B cell (primary cell): ENCODE results near the gene CPSF6. TPM values are rescaled to one million over a fixed set of nuclear protein-coding genes. Genes with fewer than 3 reads are reported as not detected.

ENCODE experiments used
- ATAC-seq: fragments of 200-7000 bp; cut with Tn5 transposase; one replicate; pipeline ENCODE4 v1.10.0; 2021; ENCODE audit warnings: low read depth, mild to moderate bottlenecking, moderate number of reproducible peaks, moderate library complexity
- CTCF ChIA-PET: fragments of 350-600 bp; sonication (Branson Sonifier 250); formaldehyde crosslinking; loops from one replicate; lab custom pipeline; 2021; ENCODE audit warnings: antibody characterized with exemption, inconsistent platforms; lab: Charles Lee
- POLR2A ChIA-PET: fragments of 350-600 bp; sonication (Branson Sonifier 250); formaldehyde crosslinking; loops from one replicate; lab custom pipeline; 2021; ENCODE audit warnings: antibody characterized with exemption; lab: Charles Lee
- DNase-seq: peaks from one replicate; pipeline ENCODE4 v3.0.0; 2013
- H2AFZ ChIP-seq: 2 replicates; pipeline ENCODE4 v1.6.1; 2012; ENCODE audit warnings: mild to moderate bottlenecking, low read depth, low read length; ENCODE audit not compliant: insufficient read depth, poor library complexity, severe bottlenecking
- H3K27ac ChIP-seq, 2 donors: 1 replicate in 1 of 2; 2 replicates in 1 of 2; pipeline ENCODE4 v1.5.1; 2012 to 2013; ENCODE audit warnings: low read length in 2 of 2, mild to moderate bottlenecking in 2 of 2, moderate library complexity in 1 of 2
- H3K27me3 ChIP-seq, 4 experiments: fragments of 200-600 bp in 1 of 4; sonication (generic) in 1 of 4; replicated peaks in 1 of 4; 1 replicate in 2 of 4; 2 replicates in 2 of 4; pipeline versions ENCODE4 v1.6.1 to v1.7.0; 2013 to 2016; ENCODE audit warnings: low read length in 3 of 4, mild to moderate bottlenecking in 2 of 4, mixed read lengths in 1 of 4, moderate library complexity in 1 of 4; ENCODE audit not compliant: insufficient read depth in 4 of 4, control insufficient read depth in 3 of 4; ENCODE audit errors: control extremely low read depth in 1 of 4
- H3K36me3 ChIP-seq, 2 experiments: replicated peaks in 1 of 2; 1 replicate in 1 of 2; 2 replicates in 1 of 2; pipeline versions ENCODE4 v1.6.1 to v1.7.1; 2013; ENCODE audit warnings: low read length in 1 of 2; ENCODE audit not compliant: insufficient read depth in 2 of 2, control insufficient read depth in 1 of 2; ENCODE audit errors: control extremely low read depth in 1 of 2, extremely low read depth in 1 of 2
- H3K4me1 ChIP-seq, 2 donors: fragments of 200-600 bp in 1 of 2; sonication (generic) in 1 of 2; 1 replicate in 1 of 2; 2 replicates in 1 of 2; pipeline versions ENCODE4 v1.5.1 to v1.6.1; 2013 to 2017; ENCODE audit warnings: low read length in 2 of 2; ENCODE audit not compliant: control insufficient read depth in 2 of 2, insufficient read depth in 2 of 2
- H3K4me2 ChIP-seq: replicated peaks from 2 replicates; pipeline ENCODE3; 2012; ENCODE audit warnings: mild to moderate bottlenecking, low read depth, low read length; ENCODE audit not compliant: poor library complexity, severe bottlenecking
- H3K4me3 ChIP-seq, 5 experiments: fragments of 200-600 bp in 1 of 5; sonication (generic) in 1 of 5; 1 replicate in 3 of 5; 2 replicates in 2 of 5; pipeline versions ENCODE4 v1.5.1 to v1.7.0; 2011 to 2016; ENCODE audit warnings: low read length in 4 of 5, mild to moderate bottlenecking in 4 of 5, low read depth in 2 of 5, control low read depth in 1 of 5, moderate library complexity in 1 of 5; ENCODE audit not compliant: insufficient read depth in 1 of 5; ENCODE audit errors: control extremely low read depth in 1 of 5, extremely low read depth in 1 of 5
- H3K79me2 ChIP-seq: fragments of 200-600 bp; sonication (generic); one replicate; pipeline ENCODE4 v1.6.0; 2016; ENCODE audit warnings: low read length; ENCODE audit not compliant: control insufficient read depth, insufficient read depth
- H3K9ac ChIP-seq: fragments of 200-600 bp; sonication (generic); 2 replicates; pipeline ENCODE4 v1.6.1; 2017; ENCODE audit warnings: mild to moderate bottlenecking, low read length, moderate library complexity
- H3K9me3 ChIP-seq, 3 donors: one replicate each; pipeline versions ENCODE4 v1.6.1 to v1.7.1; 2013; ENCODE audit warnings: low read length in 2 of 3; ENCODE audit not compliant: control insufficient read depth in 2 of 3, insufficient read depth in 1 of 3; ENCODE audit errors: control extremely low read depth in 1 of 3
- H4K20me1 ChIP-seq: 2 replicates; pipeline ENCODE4 v1.6.0; 2012; ENCODE audit warnings: mild to moderate bottlenecking, low read length; ENCODE audit not compliant: insufficient read depth, control insufficient read depth, poor library complexity, severe bottlenecking
- H3K27ac Mint-ChIP-seq: one replicate; pipeline ENCODE4 v1.8.0; 2021; ENCODE audit warnings: mixed read lengths
- H3K27me3 Mint-ChIP-seq: one replicate; pipeline ENCODE4 v1.8.0; 2021; ENCODE audit warnings: mixed read lengths
- H3K4me1 Mint-ChIP-seq: one replicate; pipeline ENCODE4 v1.8.0; 2021; ENCODE audit warnings: mixed read lengths
- H3K4me3 Mint-ChIP-seq: one replicate; pipeline ENCODE4 v1.8.0; 2021; ENCODE audit warnings: mixed read lengths
- H3K9me3 Mint-ChIP-seq: one replicate; pipeline ENCODE4 v1.8.0; 2022; ENCODE audit warnings: mixed read lengths; ENCODE audit not compliant: insufficient read depth
- EZH2 ChIP-seq: IDR thresholded peaks from 2 replicates; pipeline ENCODE4 v1.6.1; 2012; ENCODE audit warnings: borderline replicate concordance, low read depth, mild to moderate bottlenecking, moderate library complexity, low read length; ENCODE audit not compliant: insufficient read depth, poor library complexity, severe bottlenecking
- WGBS: methylation state at CpG from one replicate; pipeline ENCODE4 v1.1.5; 2013; ENCODE audit warnings: missing lambda C conversion rate; ENCODE audit not compliant: insufficient coverage; 5-methylcytosine and 5-hydroxymethylcytosine counted together
- intact Hi-C: fragments of 100-400 bp; cut with micrococcal nuclease; formaldehyde crosslinking; loops from one replicate; pipeline ENCODE4 v1.10.0; 2022
- polyA plus RNA-seq: library from polyadenylated mRNA; depleted of rRNA; stranded (reverse); fragments of >200 nt; gene quantifications from 2 replicates; pipeline ENCODE4 v1.2.3, GENCODE V29; 2012
- total RNA-seq, 2 donors: library from RNA; stranded (reverse); fragments of 120-200 nt in 1 of 2; gene quantifications; 1 replicate in 1 of 2; 2 replicates in 1 of 2; pipeline versions ENCODE4 v1.2.3 to v1.2.4, GENCODE V29; 2013 to 2022
- TF ChIP-seq, protein P1 (sequence below): fragments of 200-600 bp; IDR thresholded peaks from one replicate; pipeline ENCODE4 v1.8.0; 2022; ENCODE audit warnings: antibody characterized with exemption, mild to moderate bottlenecking

Gene CPSF6
- total and polyA plus RNA-seq, 2 donors (not counting 1 experiment from before 2014, with no cell fraction given) = 22.3 to 108 TPM

DNA sequence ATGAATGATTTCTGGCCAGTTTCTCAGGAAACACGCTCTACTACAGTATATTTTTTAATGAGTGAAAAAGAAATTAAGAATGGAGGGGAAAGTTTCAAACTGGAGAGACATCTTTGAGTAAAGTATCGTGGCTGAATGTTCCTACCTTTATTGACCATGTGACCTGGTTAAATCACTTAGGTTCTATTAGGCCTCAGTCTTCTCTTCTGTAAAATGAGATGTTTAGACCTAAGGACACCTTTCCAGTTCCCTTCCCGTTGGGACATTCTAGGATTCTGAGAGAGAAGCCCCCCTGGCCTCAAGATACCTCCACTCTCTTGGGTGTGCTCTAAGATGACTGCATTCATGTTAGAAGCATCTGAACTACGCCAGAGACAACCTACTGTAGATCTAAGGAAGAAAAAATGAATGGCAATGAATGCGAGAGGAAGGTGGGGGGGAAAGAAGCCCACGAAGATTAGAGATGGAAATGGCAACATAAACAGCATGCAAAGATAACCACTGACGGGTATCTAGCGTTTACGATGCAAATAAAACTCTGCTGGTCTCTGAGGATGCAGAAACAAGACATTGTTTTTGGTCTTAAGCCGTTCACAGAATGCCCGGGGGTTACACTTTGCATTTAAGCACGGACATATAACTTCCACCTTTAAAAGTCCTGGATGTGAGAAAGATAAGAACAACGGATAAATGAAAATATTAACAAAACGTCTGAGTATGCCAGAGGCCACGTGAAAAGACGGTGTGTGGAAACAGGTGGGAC is 599 bp upstream of the CPSF6 start:
- 0% methylated on average over 7 of the region's 16 CpGs for WGBS
- TF ChIP-seq EZH2 = no peak
- TF ChIP-seq, protein P1, sequence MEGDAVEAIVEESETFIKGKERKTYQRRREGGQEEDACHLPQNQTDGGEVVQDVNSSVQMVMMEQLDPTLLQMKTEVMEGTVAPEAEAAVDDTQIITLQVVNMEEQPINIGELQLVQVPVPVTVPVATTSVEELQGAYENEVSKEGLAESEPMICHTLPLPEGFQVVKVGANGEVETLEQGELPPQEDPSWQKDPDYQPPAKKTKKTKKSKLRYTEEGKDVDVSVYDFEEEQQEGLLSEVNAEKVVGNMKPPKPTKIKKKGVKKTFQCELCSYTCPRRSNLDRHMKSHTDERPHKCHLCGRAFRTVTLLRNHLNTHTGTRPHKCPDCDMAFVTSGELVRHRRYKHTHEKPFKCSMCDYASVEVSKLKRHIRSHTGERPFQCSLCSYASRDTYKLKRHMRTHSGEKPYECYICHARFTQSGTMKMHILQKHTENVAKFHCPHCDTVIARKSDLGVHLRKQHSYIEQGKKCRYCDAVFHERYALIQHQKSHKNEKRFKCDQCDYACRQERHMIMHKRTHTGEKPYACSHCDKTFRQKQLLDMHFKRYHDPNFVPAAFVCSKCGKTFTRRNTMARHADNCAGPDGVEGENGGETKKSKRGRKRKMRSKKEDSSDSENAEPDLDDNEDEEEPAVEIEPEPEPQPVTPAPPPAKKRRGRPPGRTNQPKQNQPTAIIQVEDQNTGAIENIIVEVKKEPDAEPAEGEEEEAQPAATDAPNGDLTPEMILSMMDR = no peak
- H3K36me3 ChIP-seq = no peaks in the 10 kb centered on the region
- Mint-ChIP-seq H3K4me1 (peaks cover 46% of the 10 kb centered on the region), H3K4me3 (peak overlapping the region; percentile 93), H3K27ac (peak overlapping the region; percentile 97), H3K27me3 (no peaks in the 10 kb centered on the region), H3K9me3 (no peaks in the 10 kb centered on the region)
- peak overlapping the region; percentile 97 for H3K9ac ChIP-seq
- peak overlapping the region; percentile 80 to 88 for H3K27ac ChIP-seq
- H3K27me3 ChIP-seq = no peaks in the 10 kb centered on the region
- no peak for DNase-seq
- peak overlapping the region; percentile 43 to 91 (median 88) for H3K4me3 ChIP-seq
- ChIA-PET POLR2A (interaction anchor here (1.6 kb wide), 1 partner anchor 93 kb away, joined by 4 read pairs; no protein-coding TSS in a partner anchor), CTCF (no interaction called here)
- H4K20me1 ChIP-seq = peaks cover 15% of the 10 kb centered on the region
- H2AFZ ChIP-seq = peak overlapping the region; percentile 97
- peaks cover 31 to 37% of the 10 kb centered on the region in 2 donors for H3K4me1 ChIP-seq
- peaks cover 40% of the 10 kb centered on the region for H3K79me2 ChIP-seq
- peak overlapping the region; percentile 94 for H3K4me2 ChIP-seq
- H3K9me3 ChIP-seq = no peaks in the 10 kb centered on the region
- intact Hi-C loops = loop anchor here (1.0 to 5.0 kb wide), 10 partner anchors 81 to 1970 kb away; partner anchors contain the start of genes CAND1, CCT2, FRS2 and MDM1
- no peak for ATAC-seq
